ENCODE results near the gene TREML2. TPM values are rescaled to one million over a fixed set of nuclear protein-coding genes. Genes with fewer than 3 reads are reported as not detected.

Gene TREML2
- total and polyA plus RNA-seq, 2 of the 13 experiments (the other 11 are each of a cell fraction or from before 2014, with no cell fraction given), result not detected

- H3K4me2 ChIP-seq (ENCODE audit: low read depth, low read length), result no peak overlapping the region
- peaks cover 2 to 5% of the 10 kb centered on the region in 2 experiments; a peak in 2 of 5 replicates for H3K27me3 ChIP-seq (ENCODE audit: control insufficient read depth in 1 of 2, insufficient read depth in 2 of 2, low read length in 2 of 2)
- H3K4me3 ChIP-seq (replicated peaks in 1 of 3; ENCODE audit: insufficient read depth in 1 of 3, low read depth in 2 of 3, low read length in 3 of 3), result no peak overlapping the region
- H4K20me1 ChIP-seq (ENCODE audit: insufficient read depth, low read length), result no peaks in the 10 kb centered on the region
- no peaks in the 10 kb centered on the region for H3K79me2 ChIP-seq (ENCODE audit: insufficient read depth, low read length)
- no peak overlapping the region for H3K27ac ChIP-seq (ENCODE audit: extremely low read length, insufficient read depth, low read length)
- TF ChIP-seq NR3C1 (CRISPR knock-in tag; IDR thresholded peaks at IDR 0.05), result no peak
- no peak for TF ChIP-seq TGIF2 (CRISPR knock-in tag; IDR thresholded peaks at IDR 0.05)
- no peak for TF ChIP-seq SKI (IDR thresholded peaks at IDR 0.05; ENCODE audit: partially characterized antibody)
- TF ChIP-seq ZNF703 (CRISPR knock-in tag; IDR thresholded peaks at IDR 0.05; ENCODE audit: borderline replicate concordance), result no peak
- TF ChIP-seq ZNF17 (CRISPR knock-in tag; IDR thresholded peaks at IDR 0.05), result no peak
- no peak for TF ChIP-seq DNMT3B (CRISPR knock-in tag; conservative IDR thresholded peaks at IDR 0.05)
- no peak for TF ChIP-seq NR2F1 (CRISPR knock-in tag; IDR thresholded peaks at IDR 0.05)
- no peak for TF ChIP-seq MEF2D (CRISPR knock-in tag; IDR thresholded peaks at IDR 0.05)
- TF ChIP-seq ELK4 (CRISPR knock-in tag; IDR thresholded peaks at IDR 0.05; ENCODE audit: borderline replicate concordance), result no peak
- no peak for TF ChIP-seq ZFAT (CRISPR knock-in tag; conservative IDR thresholded peaks at IDR 0.05)
- no peak for TF ChIP-seq ZNF572 (CRISPR knock-in tag; IDR thresholded peaks at IDR 0.05)
- TF ChIP-seq ZNF510 (CRISPR knock-in tag; IDR thresholded peaks at IDR 0.05; ENCODE audit: low read depth), result no peak
- TF ChIP-seq HNF1B (CRISPR knock-in tag; IDR thresholded peaks at IDR 0.05), result no peak
- no peak for TF ChIP-seq ZNF792 (CRISPR knock-in tag; IDR thresholded peaks at IDR 0.05)
- TF ChIP-seq ZNF451 (CRISPR knock-in tag; IDR thresholded peaks at IDR 0.05), result no peak
- TF ChIP-seq ZEB1 (IDR thresholded peaks at IDR 0.05; ENCODE audit: insufficient replicate concordance, low read depth), result no peak
- TF ChIP-seq GATAD2A (CRISPR knock-in tag; IDR thresholded peaks at IDR 0.05), result no peak
- TF ChIP-seq RNF2 (conservative IDR thresholded peaks at IDR 0.05; ENCODE audit: low read depth), result no peak
- no peak for TF ChIP-seq TFAP4 (IDR thresholded peaks at IDR 0.05; ENCODE audit: borderline replicate concordance, low read depth)
- TF ChIP-seq ZNF878 (CRISPR knock-in tag; IDR thresholded peaks at IDR 0.05), result no peak
- ChIA-PET CTCF (ENCODE audit: low intra/inter-chr PET ratio, low total read pairs) (no interaction called here), POLR2A (no interaction called here)
- ATAC-seq, result no peak
- no peak for FAIRE-seq
- no peak overlapping the region for H2AFZ ChIP-seq (ENCODE audit: low read length)
- no peaks in the 10 kb centered on the region for H3K4me1 ChIP-seq (ENCODE audit: insufficient read depth, low read length)
- no peaks in the 10 kb centered on the region for H3K9me3 ChIP-seq (ENCODE audit: low read length)
- intact Hi-C loops (cut with micrococcal nuclease; ENCODE audit: unreplicated experiment), result no loop called here
- no peaks in the 10 kb centered on the region for H3K36me3 ChIP-seq (replicated peaks in 1 of 2; ENCODE audit: control insufficient read depth in 1 of 2, insufficient read depth in 2 of 2, low read length in 2 of 2)
- WGBS (ENCODE audit: low lambda C conversion rate), result 29% methylated on average over 5 of the region's 7 CpGs
- DNase-seq (ENCODE audit: low spot score), result no peak
- no TSS peak for BruUV-seq (replicated peaks)
- in situ Hi-C loops (cut with HindIII; ENCODE audit: extremely low pct_ligation_motif_present, low pct_unique_long_range_greater_than_20kb), result no loop called here
- H3K9ac ChIP-seq (ENCODE audit: insufficient read depth, low read depth, low read length), result no peak overlapping the region
Observed at GRCh38 chr6:41247882-41248705, 47.1 kb upstream of the TREML2 start.
